IMR-90 (cell line): ENCODE measurements around the gene YBX1. TPM values are rescaled to one million over a fixed set of nuclear protein-coding genes. Genes with fewer than 3 reads are reported as not detected.

Experiments
- ATAC-seq: fragments of 200-7000 bp; cut with Tn5 transposase; 2 replicates; pipeline ENCODE4 v1.9.1; 2020; ENCODE audit warnings: low read depth, mild to moderate bottlenecking, moderate library complexity
- BruUV-seq: library from RNA; stranded (reverse); fragments of 400-500 nt; replicated peaks from 2 replicates; lab custom pipeline; 2021; lab: Mats Ljungman, UMichigan
- CTCF ChIA-PET: fragments of 300-600 bp; formaldehyde crosslinking; extraction: SDS; loops from one replicate; lab custom pipeline; 2021; ENCODE audit warnings: antibody characterized with exemption; lab: Yijun Ruan, JAX
- POLR2A ChIA-PET: fragments of 300-600 bp; sonication (Branson Sonifier 250); formaldehyde crosslinking; loops from one replicate; lab custom pipeline; 2022; ENCODE audit warnings: antibody characterized with exemption; ENCODE audit not compliant: unreplicated experiment; lab: Charles Lee
- DNase-seq: peaks from one replicate; pipeline ENCODE4 v3.0.0; 2013
- H2AFZ ChIP-seq: replicated peaks from 2 replicates; pipeline ENCODE3; 2013; ENCODE audit warnings: low read length, mild to moderate bottlenecking; ENCODE audit not compliant: poor library complexity
- H2AK5ac ChIP-seq: 2 replicates; pipeline ENCODE4 v1.6.1; 2013; ENCODE audit warnings: low read depth, low read length, inconsistent platforms
- H2AK9ac ChIP-seq: replicated peaks from 2 replicates; pipeline ENCODE3; 2013; ENCODE audit warnings: mild to moderate bottlenecking, low read depth, low read length, moderate library complexity; ENCODE audit not compliant: poor library complexity
- H2BK120ac ChIP-seq: 2 replicates; pipeline ENCODE4 v1.6.1; 2013; ENCODE audit warnings: low read depth, low read length, inconsistent platforms
- H2BK15ac ChIP-seq: 3 replicates; pipeline ENCODE4 v1.6.1; 2013; ENCODE audit warnings: low read depth, low read length, inconsistent platforms
- H2BK20ac ChIP-seq: 2 replicates; pipeline ENCODE4 v1.6.1; 2013; ENCODE audit warnings: low read depth, mild to moderate bottlenecking, inconsistent platforms, low read length, moderate library complexity
- H2BK5ac ChIP-seq: 2 replicates; pipeline ENCODE4 v1.6.1; 2013; ENCODE audit warnings: mild to moderate bottlenecking, low read depth, low read length, inconsistent platforms; ENCODE audit not compliant: poor library complexity, severe bottlenecking
- H3K14ac ChIP-seq: replicated peaks from 2 replicates; pipeline ENCODE4 v1.6.1; 2013; ENCODE audit warnings: low read depth, low read length, inconsistent platforms
- H3K18ac ChIP-seq: 2 replicates; pipeline ENCODE4 v1.6.1; 2013; ENCODE audit warnings: low read depth, low read length, control low read depth
- H3K23ac ChIP-seq: 2 replicates; pipeline ENCODE4 v1.6.1; 2013; ENCODE audit warnings: low read depth, low read length, inconsistent platforms
- H3K27ac ChIP-seq: 2 replicates; pipeline ENCODE4 v1.5.1; 2013; ENCODE audit warnings: mild to moderate bottlenecking, control low read depth, low read length; ENCODE audit not compliant: insufficient read depth
- H3K27me3 ChIP-seq: 2 replicates; pipeline ENCODE4 v1.6.1; 2013; ENCODE audit warnings: low read length; ENCODE audit not compliant: control insufficient read depth, insufficient read depth
- H3K36me3 ChIP-seq: 2 replicates; pipeline ENCODE4 v1.6.1; 2013; ENCODE audit warnings: low read length, mixed read lengths; ENCODE audit not compliant: control insufficient read depth, insufficient read depth
- H3K4ac ChIP-seq: 2 replicates; pipeline ENCODE4 v1.6.1; 2013; ENCODE audit warnings: low read depth, low read length, inconsistent platforms
- H3K4me1 ChIP-seq: 2 replicates; pipeline ENCODE4 v1.6.1; 2013; ENCODE audit warnings: low read length, mixed read lengths; ENCODE audit not compliant: control insufficient read depth, insufficient read depth
- H3K4me2 ChIP-seq: 2 replicates; pipeline ENCODE4 v1.6.1; 2013; ENCODE audit warnings: low read depth, mild to moderate bottlenecking, control low read depth, low read length, moderate library complexity
- H3K4me3 ChIP-seq: 2 replicates; pipeline ENCODE4 v1.5.1; 2013; ENCODE audit warnings: low read depth, mild to moderate bottlenecking, control low read depth, low read length, moderate library complexity; ENCODE audit not compliant: insufficient read depth
- H3K56ac ChIP-seq: 2 replicates; pipeline ENCODE4 v1.6.1; 2013; ENCODE audit warnings: low read length, inconsistent platforms; ENCODE audit not compliant: insufficient read depth; ENCODE audit errors: extremely low read depth
- H3K79me1 ChIP-seq, 2 experiments: 2 replicates each; pipeline ENCODE4 v1.6.1; 2013; ENCODE audit warnings: low read length in 2 of 2, inconsistent platforms in 1 of 2, low read depth in 1 of 2
- H3K9ac ChIP-seq: 2 replicates; pipeline ENCODE4 v1.6.1; 2013; ENCODE audit warnings: low read depth, low read length, control low read depth
- H3K9me1 ChIP-seq: 2 replicates; pipeline ENCODE4 v1.6.1; 2013; ENCODE audit warnings: low read length, inconsistent platforms; ENCODE audit not compliant: insufficient read depth
- H3K9me3 ChIP-seq: 2 replicates; pipeline ENCODE4 v1.6.1; 2013; ENCODE audit warnings: low read length; ENCODE audit not compliant: control insufficient read depth, insufficient read depth
- H4K20me1 ChIP-seq: 2 replicates; pipeline ENCODE4 v1.6.1; 2013; ENCODE audit warnings: low read length, inconsistent platforms; ENCODE audit not compliant: insufficient read depth
- H4K5ac ChIP-seq: 2 replicates; pipeline ENCODE4 v1.6.1; 2013; ENCODE audit warnings: mild to moderate bottlenecking, low read depth, low read length, control low read depth
- H4K8ac ChIP-seq, 2 experiments: 2 replicates each; pipeline ENCODE4 v1.6.1; 2013; ENCODE audit warnings: low read depth in 2 of 2, low read length in 2 of 2, control low read depth in 1 of 2, inconsistent platforms in 1 of 2
- H4K91ac ChIP-seq: 2 replicates; pipeline ENCODE4 v1.6.1; 2013; ENCODE audit warnings: low read depth, low read length, inconsistent platforms; ENCODE audit not compliant: insufficient read depth
- BHLHE40 ChIP-seq: fragments of 150-350 bp; IDR thresholded peaks from 2 replicates; pipeline ENCODE4 v1.6.1; 2016; ENCODE audit warnings: mild to moderate bottlenecking, low read depth, low read length
- CEBPB ChIP-seq: IDR thresholded peaks from 2 replicates; pipeline ENCODE4 v1.6.1; 2012; ENCODE audit warnings: low read depth, low read length, improper control_type of control experiment
- CHD1 ChIP-seq: IDR thresholded peaks from 2 replicates; pipeline ENCODE4 v1.6.1; 2012; ENCODE audit warnings: low read depth, low read length, improper control_type of control experiment
- FOS ChIP-seq: fragments of 150-350 bp; IDR thresholded peaks from 2 replicates; pipeline ENCODE4 v1.6.1; 2016; ENCODE audit warnings: low read depth, low read length
- MAFK ChIP-seq: IDR thresholded peaks from 2 replicates; pipeline ENCODE4 v1.6.1; 2012; ENCODE audit warnings: low read depth, low read length, improper control_type of control experiment
- MAZ ChIP-seq: IDR thresholded peaks from 2 replicates; pipeline ENCODE4 v1.6.1; 2012; ENCODE audit warnings: low read depth, mild to moderate bottlenecking, low read length, improper control_type of control experiment, moderate library complexity, borderline replicate concordance
- MXI1 ChIP-seq: IDR thresholded peaks from 2 replicates; pipeline ENCODE4 v1.6.1; 2012; ENCODE audit warnings: low read depth, mild to moderate bottlenecking, low read length, moderate library complexity, borderline replicate concordance
- NFE2L2 ChIP-seq: fragments of 150-350 bp; IDR thresholded peaks from 2 replicates; pipeline ENCODE4 v1.6.1; 2016; ENCODE audit warnings: low read depth, mild to moderate bottlenecking, low read length
- POLR2A ChIP-seq: IDR thresholded peaks from 2 replicates; pipeline ENCODE4 v1.6.1; 2012; ENCODE audit warnings: mild to moderate bottlenecking, low read depth, low read length
- RAD21 ChIP-seq: IDR thresholded peaks from 2 replicates; pipeline ENCODE4 v1.6.1; 2012; ENCODE audit warnings: low read length, improper control_type of control experiment
- RCOR1 ChIP-seq: IDR thresholded peaks from 2 replicates; pipeline ENCODE4 v1.6.1; 2012; ENCODE audit warnings: mild to moderate bottlenecking, low read length, improper control_type of control experiment; ENCODE audit not compliant: insufficient replicate concordance
- RFX5 ChIP-seq: IDR thresholded peaks from 2 replicates; pipeline ENCODE4 v1.8.0; 2012; ENCODE audit warnings: low read depth, mild to moderate bottlenecking, low read length, moderate library complexity
- SMC3 ChIP-seq: fragments of 150-350 bp; IDR thresholded peaks from 2 replicates; pipeline ENCODE4 v1.6.1; 2016; ENCODE audit warnings: low read depth, mild to moderate bottlenecking, antibody characterized with exemption, low read length, moderate library complexity
- WGBS, 2 experiments: methylation state at CpG; one replicate each; pipeline versions ENCODE4 v1.1.5 to v1.1.7; 2013; ENCODE audit warnings: missing lambda C conversion rate in 2 of 2; ENCODE audit not compliant: insufficient read length in 1 of 2; ENCODE audit errors: extremely low coverage in 2 of 2; 5-methylcytosine and 5-hydroxymethylcytosine counted together
- dilution Hi-C: fragments of 300-500 bp; cut with HindIII; formaldehyde crosslinking; loops from one replicate; pipeline ENCODE4 v1.14.3; 2018; ENCODE audit warnings: low sequenced_read_pairs; ENCODE audit not compliant: unreplicated experiment
- in situ Hi-C: fragments of 300-500 bp; cut with MboI; formaldehyde crosslinking; loops from 3 replicates; pipeline ENCODE4 v1.14.3; 2019; ENCODE audit warnings: low sequenced_read_pairs, inconsistent platforms, mixed read lengths
- intact Hi-C: fragments of 100-400 bp; cut with micrococcal nuclease; formaldehyde crosslinking; loops from 2 replicates; pipeline ENCODE4 v1.10.0; 2022
- polyA plus RNA-seq, 3 experiments: library from polyadenylated mRNA; depleted of rRNA; stranded (reverse); fragments of >200 nt; gene quantifications; 2 replicates each; pipeline ENCODE4 v1.2.3, GENCODE V29; 2012; ENCODE audit warnings: low replicate concordance in 1 of 3
- total RNA-seq: library from RNA; depleted of rRNA; stranded (reverse); fragments of >200 nt; gene quantifications from 2 replicates; pipeline ENCODE4 v1.2.3, GENCODE V29; 2012
- TF ChIP-seq, protein P1 (sequence below): fragments of 150-350 bp; IDR thresholded peaks from 2 replicates; pipeline ENCODE4 v1.6.1; 2017; ENCODE audit warnings: mild to moderate bottlenecking, antibody characterized with exemption, low read length, low read depth
- TF ChIP-seq, protein P2 (sequence below): conservative IDR thresholded peaks from 2 replicates; pipeline ENCODE4 v1.5.1; 2012; ENCODE audit warnings: mild to moderate bottlenecking, low read depth, low read length, improper control_type of control experiment
- TF ChIP-seq, protein P3 (sequence below): fragments of 150-350 bp; IDR thresholded peaks from 2 replicates; pipeline ENCODE4 v1.6.1; 2016; ENCODE audit warnings: low read depth, mild to moderate bottlenecking, low read length, moderate library complexity, borderline replicate concordance

YBX1 gene
- total and polyA plus RNA-seq, 2 of the 4 experiments (the other 2 are of a cell fraction) = 605 to 843 TPM

DNA sequence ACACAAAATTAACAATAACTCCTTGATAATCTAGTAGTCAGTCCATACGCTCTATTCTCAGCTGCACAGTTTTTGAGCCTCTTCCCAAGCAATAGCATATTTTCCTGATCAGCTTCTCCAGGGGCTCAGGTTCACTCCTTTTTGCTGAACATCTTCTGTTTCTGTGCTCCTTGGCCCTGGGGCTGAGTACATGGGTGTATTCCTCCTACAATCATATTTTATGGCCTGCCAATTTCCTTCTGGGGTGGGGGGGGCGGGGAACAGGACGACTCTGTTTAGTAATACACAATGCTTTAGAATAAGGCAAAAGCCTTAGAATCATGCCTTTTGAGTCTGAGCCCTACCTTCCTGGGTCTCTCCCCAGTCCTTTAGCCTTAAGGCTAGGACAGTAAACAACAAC lies 49.4 kb downstream of the YBX1 start:
- H3K9me1 ChIP-seq = no peaks in the 10 kb centered on the region
- H3K4me1 ChIP-seq = no peaks in the 10 kb centered on the region
- intact Hi-C loops = no loop called here
- H2AFZ ChIP-seq = no peak overlapping the region
- no peak overlapping the region for H4K91ac ChIP-seq
- no peak overlapping the region for H2BK120ac ChIP-seq
- H3K9ac ChIP-seq = no peak overlapping the region
- H2BK15ac ChIP-seq = no peak overlapping the region
- no peaks in the 10 kb centered on the region for H3K36me3 ChIP-seq
- no peak for DNase-seq
- in situ Hi-C loops = no loop called here
- no peak overlapping the region for H3K27ac ChIP-seq
- H2BK5ac ChIP-seq = no peak overlapping the region
- no peak overlapping the region for H3K56ac ChIP-seq
- no peak overlapping the region for H2AK9ac ChIP-seq
- WGBS, 2 experiments = no CpG with 5 or more reads among the region's 3 CpGs
- no peak overlapping the region for H3K18ac ChIP-seq
- BruUV-seq = no TSS peak
- H3K4me2 ChIP-seq = no peak overlapping the region
- no peak overlapping the region for H3K14ac ChIP-seq
- H2BK20ac ChIP-seq = no peak overlapping the region
- CTCF ChIA-PET = no interaction called here
- no peaks in the 10 kb centered on the region for H3K9me3 ChIP-seq
- H3K4ac ChIP-seq = no peak overlapping the region
- no peak overlapping the region for H3K23ac ChIP-seq
- H3K4me3 ChIP-seq = no peak overlapping the region
- no peak overlapping the region for H2AK5ac ChIP-seq
- H4K8ac ChIP-seq = no peak overlapping the region
- dilution Hi-C loops = no loop called here
- H4K5ac ChIP-seq = no peak overlapping the region
- no peaks in the 10 kb centered on the region for H4K20me1 ChIP-seq
- no peaks in the 10 kb centered on the region; the same call in 1 of the 2 replicates for H3K27me3 ChIP-seq
- no peak for ATAC-seq
- POLR2A ChIA-PET = no interaction called here
- no peaks in the 10 kb centered on the region for H3K79me1 ChIP-seq
- TF ChIP-seq, protein P1, sequence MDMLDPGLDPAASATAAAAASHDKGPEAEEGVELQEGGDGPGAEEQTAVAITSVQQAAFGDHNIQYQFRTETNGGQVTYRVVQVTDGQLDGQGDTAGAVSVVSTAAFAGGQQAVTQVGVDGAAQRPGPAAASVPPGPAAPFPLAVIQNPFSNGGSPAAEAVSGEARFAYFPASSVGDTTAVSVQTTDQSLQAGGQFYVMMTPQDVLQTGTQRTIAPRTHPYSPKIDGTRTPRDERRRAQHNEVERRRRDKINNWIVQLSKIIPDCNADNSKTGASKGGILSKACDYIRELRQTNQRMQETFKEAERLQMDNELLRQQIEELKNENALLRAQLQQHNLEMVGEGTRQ = no peak
- no peak for TF ChIP-seq RAD21
- no peak for TF ChIP-seq MXI1
- TF ChIP-seq CEBPB = no peak
- TF ChIP-seq, protein P2, sequence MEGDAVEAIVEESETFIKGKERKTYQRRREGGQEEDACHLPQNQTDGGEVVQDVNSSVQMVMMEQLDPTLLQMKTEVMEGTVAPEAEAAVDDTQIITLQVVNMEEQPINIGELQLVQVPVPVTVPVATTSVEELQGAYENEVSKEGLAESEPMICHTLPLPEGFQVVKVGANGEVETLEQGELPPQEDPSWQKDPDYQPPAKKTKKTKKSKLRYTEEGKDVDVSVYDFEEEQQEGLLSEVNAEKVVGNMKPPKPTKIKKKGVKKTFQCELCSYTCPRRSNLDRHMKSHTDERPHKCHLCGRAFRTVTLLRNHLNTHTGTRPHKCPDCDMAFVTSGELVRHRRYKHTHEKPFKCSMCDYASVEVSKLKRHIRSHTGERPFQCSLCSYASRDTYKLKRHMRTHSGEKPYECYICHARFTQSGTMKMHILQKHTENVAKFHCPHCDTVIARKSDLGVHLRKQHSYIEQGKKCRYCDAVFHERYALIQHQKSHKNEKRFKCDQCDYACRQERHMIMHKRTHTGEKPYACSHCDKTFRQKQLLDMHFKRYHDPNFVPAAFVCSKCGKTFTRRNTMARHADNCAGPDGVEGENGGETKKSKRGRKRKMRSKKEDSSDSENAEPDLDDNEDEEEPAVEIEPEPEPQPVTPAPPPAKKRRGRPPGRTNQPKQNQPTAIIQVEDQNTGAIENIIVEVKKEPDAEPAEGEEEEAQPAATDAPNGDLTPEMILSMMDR = no peak
- TF ChIP-seq NFE2L2 = no peak
- TF ChIP-seq FOS = no peak
- TF ChIP-seq RCOR1 = no peak
- TF ChIP-seq BHLHE40 = no peak
- no peak for TF ChIP-seq MAFK
- TF ChIP-seq CHD1 = no peak
- no peak for TF ChIP-seq RFX5
- TF ChIP-seq, protein P3, sequence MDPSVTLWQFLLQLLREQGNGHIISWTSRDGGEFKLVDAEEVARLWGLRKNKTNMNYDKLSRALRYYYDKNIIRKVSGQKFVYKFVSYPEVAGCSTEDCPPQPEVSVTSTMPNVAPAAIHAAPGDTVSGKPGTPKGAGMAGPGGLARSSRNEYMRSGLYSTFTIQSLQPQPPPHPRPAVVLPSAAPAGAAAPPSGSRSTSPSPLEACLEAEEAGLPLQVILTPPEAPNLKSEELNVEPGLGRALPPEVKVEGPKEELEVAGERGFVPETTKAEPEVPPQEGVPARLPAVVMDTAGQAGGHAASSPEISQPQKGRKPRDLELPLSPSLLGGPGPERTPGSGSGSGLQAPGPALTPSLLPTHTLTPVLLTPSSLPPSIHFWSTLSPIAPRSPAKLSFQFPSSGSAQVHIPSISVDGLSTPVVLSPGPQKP = no peak
- no peak for TF ChIP-seq POLR2A
- TF ChIP-seq MAZ = no peak
- TF ChIP-seq SMC3 = no peak
